HCT116 (cell line): ENCODE data around the gene LRRC56. TPM values are rescaled to one million over a fixed set of nuclear protein-coding genes. Genes with fewer than 3 reads are reported as not detected.

ENCODE experiments used
- ATAC-seq: fragments of 200-7000 bp; cut with Tn5 transposase; 2 replicates; pipeline ENCODE4 v1.9.1; 2020; ENCODE audit warnings: mild to moderate bottlenecking, moderate library complexity
- BruUV-seq: library from RNA; stranded (reverse); fragments of 400-500 nt; replicated peaks from 2 replicates; lab custom pipeline; 2021; lab: Mats Ljungman, UMichigan
- CTCF ChIA-PET: fragments of 300-600 bp; sonication (Branson Sonifier 250); formaldehyde crosslinking; loops from one replicate; lab custom pipeline; 2021; ENCODE audit warnings: antibody characterized with exemption; lab: Charles Lee
- POLR2A ChIA-PET: fragments of 300-600, 350-600 bp; sonication (Branson Sonifier 250); formaldehyde crosslinking; loops from one replicate; lab custom pipeline; 2021; ENCODE audit warnings: antibody characterized with exemption; lab: Charles Lee
- RAD21 ChIA-PET, 2 experiments: fragments of 300-600 bp; sonication (Branson Sonifier 250); formaldehyde crosslinking; loops; one replicate each; lab custom pipeline; 2023; ENCODE audit warnings: low total read pairs in 2 of 2; ENCODE audit not compliant: uncharacterized antibody in 2 of 2, unreplicated experiment in 2 of 2, low non-redundant PET in 1 of 2; lab: Charles Lee
- DNase-seq: peaks from one replicate; pipeline ENCODE4 v3.0.0-alpha.2; 2010; ENCODE audit warnings: low read depth, low spot score
- H2AFZ ChIP-seq: fragments of 200-600 bp; shearing (Covaris generic), sonication (generic); 2 replicates; pipeline ENCODE4 v1.6.1; 2017; ENCODE audit warnings: low read depth, mixed run types, mixed read lengths, antibody characterized with exemption, low read length; ENCODE audit not compliant: poor library complexity, severe bottlenecking
- H3K27ac ChIP-seq: 2 replicates; pipeline ENCODE4 v1.5.1; 2012; ENCODE audit warnings: low read depth, low read length
- H3K27me3 ChIP-seq: fragments of 200-600 bp; sonication (generic); 2 replicates; pipeline ENCODE4 v1.6.1; 2016; ENCODE audit warnings: mixed run types, low read length, mixed read lengths; ENCODE audit not compliant: insufficient read depth
- H3K36me3 ChIP-seq, 2 experiments: fragments of 200-500 bp in 1 of 2; fragments of 200-600 bp in 1 of 2; sonication (Bioruptor generic) in 1 of 2; sonication (generic) in 1 of 2; 2 replicates each; pipeline versions ENCODE4 v1.5.1 to v1.6.1; 2014 to 2016; ENCODE audit warnings: low read length in 2 of 2, inconsistent platforms in 1 of 2, mixed read lengths in 1 of 2, mixed run types in 1 of 2; ENCODE audit not compliant: insufficient read depth in 2 of 2, control insufficient read depth in 1 of 2
- H3K4me1 ChIP-seq, 2 experiments: fragments of 200-600 bp in 1 of 2; sonication (generic) in 1 of 2; 2 replicates each; pipeline versions ENCODE4 v1.5.1 to v1.6.1; 2012 to 2017; ENCODE audit warnings: low read length in 2 of 2, inconsistent platforms in 1 of 2, mild to moderate bottlenecking in 1 of 2, mixed read lengths in 1 of 2, mixed run types in 1 of 2, moderate library complexity in 1 of 2; ENCODE audit not compliant: insufficient read depth in 2 of 2, control insufficient read depth in 1 of 2
- H3K4me2 ChIP-seq: fragments of 200-600 bp; sonication (generic); 2 replicates; pipeline ENCODE4 v1.6.1; 2017; ENCODE audit warnings: mixed run types, low read length, mixed read lengths
- H3K4me3 ChIP-seq, 2 experiments: fragments of 200-600 bp in 1 of 2; sonication (generic) in 1 of 2; replicated peaks in 1 of 2; 2 replicates each; pipeline ENCODE4 v1.5.1; 2011 to 2016; ENCODE audit warnings: low read length in 2 of 2, control low read depth in 1 of 2, low read depth in 1 of 2, mild to moderate bottlenecking in 1 of 2, mixed read lengths in 1 of 2, mixed run types in 1 of 2
- H3K79me2 ChIP-seq: fragments of 200-600 bp; sonication (generic); 2 replicates; pipeline ENCODE4 v1.6.1; 2017; ENCODE audit warnings: mild to moderate bottlenecking, mixed run types, low read length, moderate library complexity, mixed read lengths; ENCODE audit not compliant: insufficient read depth
- H3K9ac ChIP-seq: fragments of 200-600 bp; sonication (generic); 2 replicates; pipeline ENCODE4 v1.6.1; 2016; ENCODE audit warnings: low read length, mixed read lengths
- H3K9me2 ChIP-seq: fragments of 200-600 bp; sonication (generic), shearing (Covaris generic); 2 replicates; pipeline ENCODE4 v1.6.1; 2017; ENCODE audit warnings: mixed run types, mild to moderate bottlenecking, moderate library complexity; ENCODE audit not compliant: insufficient read depth
- H3K9me3 ChIP-seq, 2 experiments: fragments of 200-500 bp in 1 of 2; fragments of 200-600 bp in 1 of 2; sonication (Bioruptor generic) in 1 of 2; sonication (generic) in 1 of 2; 2 replicates each; pipeline ENCODE4 v1.6.1; 2014 to 2017; ENCODE audit warnings: low read length in 2 of 2, mixed read lengths in 2 of 2, inconsistent platforms in 1 of 2, low read depth in 1 of 2, mild to moderate bottlenecking in 1 of 2, mixed run types in 1 of 2, moderate library complexity in 1 of 2; ENCODE audit not compliant: control insufficient read depth in 1 of 2, insufficient read depth in 1 of 2
- H4K20me1 ChIP-seq: fragments of 200-600 bp; sonication (generic), shearing (Covaris generic); 2 replicates; pipeline ENCODE4 v1.6.1; 2017; ENCODE audit warnings: mixed run types, mild to moderate bottlenecking, moderate library complexity; ENCODE audit not compliant: insufficient read depth
- SIN3A ChIP-seq: IDR thresholded peaks from 2 replicates; pipeline ENCODE4 v1.6.1; 2012; ENCODE audit warnings: low read depth
- SP1 ChIP-seq: IDR thresholded peaks from 2 replicates; pipeline ENCODE4 v1.6.1; 2012; ENCODE audit warnings: low read depth
- YY1 ChIP-seq: IDR thresholded peaks from 2 replicates; pipeline ENCODE4 v1.6.1; 2011; ENCODE audit warnings: low read length, low read depth, moderate library complexity, mild to moderate bottlenecking; ENCODE audit not compliant: insufficient replicate concordance; ENCODE audit errors: extremely low read depth
- ZFX ChIP-seq: fragments of 450-650 bp; IDR thresholded peaks from 2 replicates; pipeline ENCODE4 v1.6.1; 2017
- intact Hi-C: fragments of 100-400 bp; cut with micrococcal nuclease; formaldehyde crosslinking; loops from 2 replicates; pipeline ENCODE4 v1.10.0; 2022
- total RNA-seq: library from RNA; stranded (reverse); gene quantifications from one replicate; pipeline ENCODE4 v1.2.1, GENCODE V29; 2021; ENCODE audit not compliant: unreplicated experiment
- TF ChIP-seq, protein P1 (sequence below): IDR thresholded peaks from 2 replicates; pipeline ENCODE4 v1.6.1; 2012
- TF ChIP-seq, protein P2 (sequence below), 3 experiments: fragments of 200-600 bp in 1 of 3; sonication (generic) in 1 of 3; IDR thresholded peaks in 2 of 3; conservative IDR thresholded peaks in 1 of 3; 2 replicates each; pipeline ENCODE4 v1.5.1; 2012 to 2017; ENCODE audit warnings: low read depth in 2 of 3, low read length in 2 of 3, antibody characterized with exemption in 1 of 3, borderline replicate concordance in 1 of 3, control low read depth in 1 of 3, mild to moderate bottlenecking in 1 of 3, mixed read lengths in 1 of 3, mixed run types in 1 of 3, moderate library complexity in 1 of 3; ENCODE audit not compliant: insufficient read depth in 1 of 3

Gene LRRC56
- total RNA-seq, 1 experiment from 2014 or later = 9.1 TPM

DNA sequence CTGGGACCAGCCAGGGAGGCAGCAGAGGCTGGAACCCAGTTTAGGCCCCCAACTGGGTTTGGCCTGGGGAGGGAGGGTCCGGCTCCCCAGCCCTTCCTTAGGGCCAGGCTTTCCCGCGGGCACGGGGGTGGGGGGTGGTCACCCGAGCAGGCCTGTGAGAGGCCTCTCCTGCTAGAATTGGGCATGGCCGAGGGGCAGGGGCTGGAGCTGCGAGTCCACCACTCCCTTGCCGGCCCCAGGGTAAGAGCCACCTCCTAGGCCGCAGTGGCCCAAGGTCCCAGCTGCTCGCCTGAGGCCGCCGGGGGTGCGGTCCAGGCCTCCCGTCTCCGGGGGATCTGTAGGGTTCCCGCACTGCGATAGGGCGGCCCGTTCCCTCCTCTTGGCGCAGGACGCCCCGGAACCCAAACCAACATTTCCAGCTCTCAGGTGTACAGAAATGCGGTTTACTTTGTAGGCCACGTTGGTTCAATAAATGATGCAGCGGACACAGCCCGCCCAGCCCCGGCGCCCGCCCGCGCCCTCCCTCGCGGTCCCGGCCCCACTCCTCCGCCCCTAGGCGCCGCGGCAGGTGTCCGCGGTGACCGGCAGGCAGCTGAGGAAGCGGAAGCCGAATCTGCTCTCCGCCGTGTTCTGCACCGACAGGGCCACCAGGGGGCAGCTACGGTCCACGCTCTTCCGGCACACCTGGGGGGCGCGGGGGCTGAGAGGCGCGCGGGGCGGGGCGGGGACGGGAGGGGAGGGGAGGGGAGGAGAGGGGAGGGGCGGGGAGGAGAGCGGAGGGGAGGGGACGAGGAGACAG, 17.3 kb downstream of the LRRC56 start:
- Histone ChIP-seq H2AFZ (no peak overlapping the region), H4K20me1 (no peaks in the 10 kb centered on the region), H3K4me1 (peaks cover 14 to 22% of the 10 kb centered on the region in 2 experiments), H3K4me3 (peak overlapping the region; percentile 28 to 47), H3K27ac (peak overlapping the region; percentile 65; the same call in 1 of the 2 replicates), H3K4me2 (peak overlapping the region; percentile 80), H3K9ac (peak overlapping the region; percentile 32; the same call in 1 of the 2 replicates), H3K36me3 (no peaks in the 10 kb centered on the region), H3K9me3 (no peaks in the 10 kb centered on the region), H3K9me2 (no peaks in the 10 kb centered on the region), H3K79me2 (no peaks in the 10 kb centered on the region), H3K27me3 (no peaks in the 10 kb centered on the region)
- TF ChIP-seq, protein P1, sequence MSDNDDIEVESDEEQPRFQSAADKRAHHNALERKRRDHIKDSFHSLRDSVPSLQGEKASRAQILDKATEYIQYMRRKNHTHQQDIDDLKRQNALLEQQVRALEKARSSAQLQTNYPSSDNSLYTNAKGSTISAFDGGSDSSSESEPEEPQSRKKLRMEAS = no peak
- TF ChIP-seq SP1 (no peak), YY1 (no peak), SIN3A (no peak), ZFX (peak; percentile 32; the same call in 1 of the 2 replicates)
- TF ChIP-seq, protein P2, sequence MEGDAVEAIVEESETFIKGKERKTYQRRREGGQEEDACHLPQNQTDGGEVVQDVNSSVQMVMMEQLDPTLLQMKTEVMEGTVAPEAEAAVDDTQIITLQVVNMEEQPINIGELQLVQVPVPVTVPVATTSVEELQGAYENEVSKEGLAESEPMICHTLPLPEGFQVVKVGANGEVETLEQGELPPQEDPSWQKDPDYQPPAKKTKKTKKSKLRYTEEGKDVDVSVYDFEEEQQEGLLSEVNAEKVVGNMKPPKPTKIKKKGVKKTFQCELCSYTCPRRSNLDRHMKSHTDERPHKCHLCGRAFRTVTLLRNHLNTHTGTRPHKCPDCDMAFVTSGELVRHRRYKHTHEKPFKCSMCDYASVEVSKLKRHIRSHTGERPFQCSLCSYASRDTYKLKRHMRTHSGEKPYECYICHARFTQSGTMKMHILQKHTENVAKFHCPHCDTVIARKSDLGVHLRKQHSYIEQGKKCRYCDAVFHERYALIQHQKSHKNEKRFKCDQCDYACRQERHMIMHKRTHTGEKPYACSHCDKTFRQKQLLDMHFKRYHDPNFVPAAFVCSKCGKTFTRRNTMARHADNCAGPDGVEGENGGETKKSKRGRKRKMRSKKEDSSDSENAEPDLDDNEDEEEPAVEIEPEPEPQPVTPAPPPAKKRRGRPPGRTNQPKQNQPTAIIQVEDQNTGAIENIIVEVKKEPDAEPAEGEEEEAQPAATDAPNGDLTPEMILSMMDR (IDR thresholded peaks at IDR 0.05 in 2 of 3, conservative IDR thresholded peaks at IDR 0.05 in 1 of 3; ENCODE audit: borderline replicate concordance in 1 of 3, insufficient read depth in 1 of 3, low read depth in 2 of 3, low read length in 2 of 3) = peak in 2 of 3 experiments; percentile 47 to 59; a peak in 4 of 6 replicates
- ChIA-PET RAD21 (interaction anchor here in 1 of 2 experiments (1.0 kb wide), 1 partner anchor 168 kb away, joined by 3 read pairs; no protein-coding TSS in a partner anchor), CTCF (interaction anchor here (0.8 to 1.1 kb wide), 4 partner anchors 21 to 229 kb away, joined by 3 to 5 read pairs (median 4); no protein-coding TSS in a partner anchor), POLR2A (interaction anchor here (0.6 to 0.9 kb wide), 3 partner anchors 21 to 149 kb away, joined by 3 to 4 read pairs (median 3); partner anchors contain the start of gene PHRF1)
- DNase-seq (peak; percentile 44), ATAC-seq (peak; percentile 78)
- no TSS peak for BruUV-seq
- intact Hi-C loops = loop anchor here (2.0 kb wide), 1 partner anchor 174 kb away; no protein-coding TSS in a partner anchor
